Activated naive CD8-positive, alpha-beta T cell (primary cell): Measurements from ENCODE around the gene HAUS3.
A peak's percentile ranks its signal among the peaks of the same experiment; 100 is the strongest.
"Not testable (repeated sequence)": the region's sequence is repeated elsewhere in the genome, so short reads cannot be mapped to it uniquely, and the experiment has no call there.

Experiments used
- H3K27ac Mint-ChIP-seq: one replicate; pipeline ENCODE4 v1.8.0; 2021; ENCODE audit warnings: mixed read lengths
- H3K27me3 Mint-ChIP-seq: one replicate; pipeline ENCODE4 v1.8.0; 2021; ENCODE audit warnings: mixed read lengths
- H3K36me3 Mint-ChIP-seq: one replicate; pipeline ENCODE4 v1.8.0; 2021; ENCODE audit warnings: mixed read lengths
- H3K4me1 Mint-ChIP-seq: one replicate; pipeline ENCODE4 v1.8.0; 2021; ENCODE audit warnings: low read depth, mixed read lengths
- H3K4me3 Mint-ChIP-seq: one replicate; pipeline ENCODE4 v1.8.0; 2021; ENCODE audit warnings: mild to moderate bottlenecking, mixed read lengths
- H3K9me3 Mint-ChIP-seq: one replicate; pipeline ENCODE4 v1.8.0; 2021; ENCODE audit warnings: low read depth, mixed read lengths

Gene HAUS3

GRCh38 chr4:2281575-2282343 is 39.8 kb upstream of the HAUS3 start:
- peaks cover 37% of the 10 kb centered on the region for H3K4me1 Mint-ChIP-seq
- H3K9me3 Mint-ChIP-seq = no peaks in the 10 kb centered on the region
- no peaks in the 10 kb centered on the region for H3K27me3 Mint-ChIP-seq
- H3K4me3 Mint-ChIP-seq = peak overlapping the region; percentile 66
- H3K36me3 Mint-ChIP-seq = no peaks in the 10 kb centered on the region
- H3K27ac Mint-ChIP-seq = peak overlapping the region; percentile 92

GRCh38 chr4:2280531-2281300 is 38.8 kb upstream of the HAUS3 start:
- Mint-ChIP-seq H3K27ac (peak overlapping the region; percentile 92), H3K9me3 (no peaks in the 10 kb centered on the region), H3K36me3 (no peaks in the 10 kb centered on the region), H3K4me3 (no peak overlapping the region), H3K4me1 (peaks cover 37% of the 10 kb centered on the region), H3K27me3 (no peaks in the 10 kb centered on the region)

- Mint-ChIP-seq H3K27me3 (no peaks in the 10 kb centered on the region), H3K27ac (no peak overlapping the region)
Observed at GRCh38 chr4:2277956-2278355, 36.0 kb upstream of the HAUS3 start.

GRCh38 chr4:2276581-2277325 is 34.8 kb upstream of the HAUS3 start:
- H3K9me3 Mint-ChIP-seq = no peaks in the 10 kb centered on the region
- H3K27me3 Mint-ChIP-seq = no peaks in the 10 kb centered on the region
- no peak overlapping the region for H3K4me3 Mint-ChIP-seq
- peaks cover 15% of the 10 kb centered on the region for H3K4me1 Mint-ChIP-seq
- no peak overlapping the region for H3K27ac Mint-ChIP-seq
- H3K36me3 Mint-ChIP-seq = no peaks in the 10 kb centered on the region

More at GRCh38 chr4:2277956-2278355, 36.0 kb upstream of the HAUS3 start:
- no peaks in the 10 kb centered on the region for H3K9me3 Mint-ChIP-seq
- no peaks in the 10 kb centered on the region for H3K36me3 Mint-ChIP-seq
- H3K4me3 Mint-ChIP-seq = no peak overlapping the region
- peaks cover 24% of the 10 kb centered on the region for H3K4me1 Mint-ChIP-seq

GRCh38 chr4:2275546-2276251 is 33.8 kb upstream of the HAUS3 start:
- H3K27ac Mint-ChIP-seq = no peak overlapping the region
- H3K27me3 Mint-ChIP-seq = no peaks in the 10 kb centered on the region
- H3K36me3 Mint-ChIP-seq = no peaks in the 10 kb centered on the region
- no peak overlapping the region for H3K4me3 Mint-ChIP-seq
- H3K4me1 Mint-ChIP-seq = peaks cover 5% of the 10 kb centered on the region
- no peaks in the 10 kb centered on the region for H3K9me3 Mint-ChIP-seq

GRCh38 chr4:2275044-2275397 is 33.1 kb upstream of the HAUS3 start:
- not testable (repeated sequence) for H3K9me3 Mint-ChIP-seq, H3K4me3 Mint-ChIP-seq, H3K4me1 Mint-ChIP-seq

GRCh38 chr4:2274320-2275043 is 32.6 kb upstream of the HAUS3 start:
- H3K27me3 Mint-ChIP-seq = no peaks in the 10 kb centered on the region
- no peaks in the 10 kb centered on the region for H3K36me3 Mint-ChIP-seq
- H3K9me3 Mint-ChIP-seq = no peaks in the 10 kb centered on the region
- H3K4me3 Mint-ChIP-seq = no peak overlapping the region
- peaks cover 2% of the 10 kb centered on the region for H3K4me1 Mint-ChIP-seq
- no peak overlapping the region for H3K27ac Mint-ChIP-seq

More at GRCh38 chr4:2275044-2275397, 33.1 kb upstream of the HAUS3 start:
- H3K27me3 Mint-ChIP-seq, H3K27ac Mint-ChIP-seq, H3K36me3 Mint-ChIP-seq: not testable (repeated sequence)

- Mint-ChIP-seq H3K36me3 (no peaks in the 10 kb centered on the region), H3K27me3 (no peaks in the 10 kb centered on the region), H3K4me1 (peaks cover 2% of the 10 kb centered on the region), H3K27ac (no peak overlapping the region), H3K9me3 (no peaks in the 10 kb centered on the region), H3K4me3 (no peak overlapping the region)
Observed at GRCh38 chr4:2273657-2274319, 31.9 kb upstream of the HAUS3 start.

- no peaks in the 10 kb centered on the region for H3K36me3 Mint-ChIP-seq
- H3K4me1 Mint-ChIP-seq = peaks cover 2% of the 10 kb centered on the region
- H3K27me3 Mint-ChIP-seq = no peaks in the 10 kb centered on the region
Observed at GRCh38 chr4:2273221-2273620, 31.3 kb upstream of the HAUS3 start.

GRCh38 chr4:2272828-2273120 is 30.9 kb upstream of the HAUS3 start:
- H3K9me3 Mint-ChIP-seq = no peaks in the 10 kb centered on the region
- H3K36me3 Mint-ChIP-seq = no peaks in the 10 kb centered on the region
- no peak overlapping the region for H3K4me3 Mint-ChIP-seq
- H3K27ac Mint-ChIP-seq = no peak overlapping the region
- peaks cover 2% of the 10 kb centered on the region for H3K4me1 Mint-ChIP-seq
- no peaks in the 10 kb centered on the region for H3K27me3 Mint-ChIP-seq

More at GRCh38 chr4:2273221-2273620, 31.3 kb upstream of the HAUS3 start:
- no peak overlapping the region for H3K27ac Mint-ChIP-seq
- no peaks in the 10 kb centered on the region for H3K9me3 Mint-ChIP-seq
- H3K4me3 Mint-ChIP-seq = no peak overlapping the region

- H3K27ac Mint-ChIP-seq = no peak overlapping the region
- H3K36me3 Mint-ChIP-seq = no peaks in the 10 kb centered on the region
- H3K4me3 Mint-ChIP-seq = no peak overlapping the region
- peaks cover 2% of the 10 kb centered on the region for H3K4me1 Mint-ChIP-seq
- no peaks in the 10 kb centered on the region for H3K27me3 Mint-ChIP-seq
- H3K9me3 Mint-ChIP-seq = no peaks in the 10 kb centered on the region
Observed at GRCh38 chr4:2272026-2272827, 30.3 kb upstream of the HAUS3 start.

- H3K27ac Mint-ChIP-seq = no peak overlapping the region
- no peaks in the 10 kb centered on the region for H3K36me3 Mint-ChIP-seq
- H3K27me3 Mint-ChIP-seq = no peaks in the 10 kb centered on the region
- H3K9me3 Mint-ChIP-seq = no peaks in the 10 kb centered on the region
- H3K4me1 Mint-ChIP-seq = peaks cover 2% of the 10 kb centered on the region
- no peak overlapping the region for H3K4me3 Mint-ChIP-seq
Observed at GRCh38 chr4:2271279-2272025, 29.5 kb upstream of the HAUS3 start.
